ENCODE results near the gene RPL22.

Gene RPL22

DNA sequence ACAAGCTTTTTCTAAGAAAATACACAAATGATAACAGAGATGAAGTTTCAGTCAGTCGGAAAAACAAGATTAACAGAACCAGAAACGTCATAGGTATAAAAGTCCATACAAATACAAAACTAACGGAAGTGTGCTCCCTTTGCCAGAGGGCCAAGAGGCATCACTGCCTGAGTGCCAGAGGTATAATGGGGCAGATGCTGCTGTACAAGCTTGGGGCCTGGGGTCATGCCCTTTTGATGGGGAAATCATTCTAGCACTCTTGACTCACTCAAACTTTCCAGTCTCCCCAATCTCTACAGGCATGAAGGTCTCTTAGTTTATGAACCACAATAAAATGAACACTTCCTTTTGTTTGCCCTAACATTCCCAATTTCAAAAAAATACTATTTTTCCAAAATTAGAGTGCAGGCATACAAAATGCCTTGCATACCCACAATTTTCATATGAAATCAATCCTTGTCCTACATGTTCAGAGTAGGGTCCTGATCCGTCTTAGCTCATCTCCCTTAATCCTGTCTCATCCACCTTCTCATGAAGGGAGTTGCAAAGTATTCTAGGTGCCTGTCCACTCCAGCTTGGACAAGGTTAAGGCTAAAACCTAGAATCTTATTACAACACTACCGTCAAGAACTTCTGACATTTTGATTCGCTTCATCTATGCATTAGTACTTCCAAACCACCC is 1.5 kb downstream of the RPL22 start:
- Mint-ChIP-seq H3K9me3 (no peaks in the 10 kb centered on the region), H3K27ac (peak overlapping the region; percentile 94), H3K4me1 (peaks cover 60% of the 10 kb centered on the region), H3K4me3 (peak overlapping the region; percentile 83), H3K36me3 (peaks cover 68% of the 10 kb centered on the region)
- DNase-seq (ENCODE audit: low spot score in 2 of 2): no peak
- no peak for ATAC-seq

DNA sequence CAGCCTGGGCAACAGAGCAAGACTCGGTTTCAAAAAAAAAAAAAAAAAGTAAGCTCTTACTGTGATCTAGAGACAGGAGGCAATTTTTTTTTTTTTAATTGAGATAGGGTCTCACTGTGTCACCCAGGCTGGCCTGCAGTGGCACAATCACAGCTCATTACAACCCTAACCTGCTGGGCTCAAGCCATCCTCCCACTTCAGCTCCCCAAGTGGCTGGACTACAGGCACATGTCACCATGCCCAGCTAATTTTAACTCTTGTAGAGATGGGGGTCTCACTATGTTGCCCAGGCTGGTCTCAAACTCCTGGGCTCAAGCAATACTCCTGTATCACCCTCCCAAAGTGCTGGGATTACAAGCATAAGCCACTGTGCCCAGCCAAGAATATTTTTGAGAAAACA is 7.4 kb downstream of the RPL22 start:
- peaks cover 100% of the 10 kb centered on the region for H3K36me3 Mint-ChIP-seq
- H3K4me3 Mint-ChIP-seq: no peak overlapping the region
- DNase-seq (ENCODE audit: low spot score in 2 of 2) (no peak), ATAC-seq (no peak)
- peaks cover 25% of the 10 kb centered on the region for H3K4me1 Mint-ChIP-seq
- no peak overlapping the region for H3K27ac Mint-ChIP-seq
- no peaks in the 10 kb centered on the region for H3K9me3 Mint-ChIP-seq

DNA sequence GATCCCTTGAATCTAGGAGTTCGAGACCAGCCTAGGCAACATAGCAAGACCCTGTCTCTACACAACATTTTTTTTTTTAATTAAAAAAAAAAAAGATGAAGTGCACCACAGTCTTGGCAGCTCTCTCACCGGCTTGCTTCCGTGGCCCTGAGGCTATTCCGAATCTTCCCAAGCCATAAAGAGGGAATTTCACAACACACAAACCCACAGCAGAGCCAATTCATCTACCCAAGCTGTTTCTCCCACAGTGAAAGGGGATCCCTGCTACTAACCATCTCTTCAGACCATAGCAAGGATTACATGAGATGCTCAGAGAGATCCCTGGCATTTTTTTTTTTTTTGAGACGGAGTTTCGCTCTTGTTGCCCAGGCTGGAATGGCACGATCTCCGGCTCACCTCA is 10.9 kb downstream of the RPL22 start:
- DNase-seq (ENCODE audit: low spot score in 2 of 2) (no peak), ATAC-seq (no peak)
- no peaks in the 10 kb centered on the region for H3K9me3 Mint-ChIP-seq
- H3K36me3 Mint-ChIP-seq: peaks cover 96% of the 10 kb centered on the region
- H3K4me3 Mint-ChIP-seq: no peak overlapping the region
- peaks cover 14% of the 10 kb centered on the region for H3K4me1 Mint-ChIP-seq
- no peak overlapping the region for H3K27ac Mint-ChIP-seq

DNA sequence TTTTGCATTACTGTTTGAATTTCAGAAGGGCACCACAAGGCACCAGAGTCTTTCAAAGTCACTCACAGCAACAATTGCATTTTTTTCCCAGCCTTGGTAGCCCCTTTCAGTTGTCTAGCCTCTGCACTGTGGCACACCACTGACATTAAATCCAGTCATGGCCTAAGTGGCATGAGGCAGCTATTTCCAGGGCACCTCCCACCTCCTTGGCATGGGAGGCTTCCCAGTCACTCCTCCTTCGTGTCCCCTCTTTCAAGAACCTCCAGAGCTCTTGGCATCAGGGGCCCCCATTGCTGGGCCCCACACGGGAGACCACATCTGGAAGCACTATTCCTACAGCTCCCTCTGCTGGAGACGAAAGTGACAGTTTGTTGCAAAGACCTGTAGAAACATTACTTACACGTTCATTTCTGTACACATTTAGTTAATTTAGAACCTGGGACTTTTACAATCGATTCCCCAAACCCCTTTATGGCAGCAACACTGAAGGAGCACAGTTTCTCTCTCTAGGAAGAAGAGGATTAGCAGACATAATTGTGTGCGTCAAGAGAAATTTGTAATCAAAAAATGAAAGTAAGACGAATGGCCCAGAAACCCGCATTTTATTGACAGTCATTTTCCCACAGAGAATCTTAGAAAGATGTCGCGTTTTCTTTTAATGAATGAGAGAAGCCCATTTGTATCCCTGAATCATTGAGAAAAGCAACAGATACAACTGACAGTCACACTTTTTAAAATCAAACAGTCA is 13.6 kb downstream of the RPL22 start:
- DNase-seq (ENCODE audit: low spot score in 2 of 2): no peak
- peaks cover 76% of the 10 kb centered on the region for H3K36me3 Mint-ChIP-seq
- H3K4me1 Mint-ChIP-seq: peaks cover 18% of the 10 kb centered on the region
- H3K27ac Mint-ChIP-seq: no peak overlapping the region
- ATAC-seq: no peak
- no peak overlapping the region for H3K4me3 Mint-ChIP-seq
- no peaks in the 10 kb centered on the region for H3K9me3 Mint-ChIP-seq

DNA sequence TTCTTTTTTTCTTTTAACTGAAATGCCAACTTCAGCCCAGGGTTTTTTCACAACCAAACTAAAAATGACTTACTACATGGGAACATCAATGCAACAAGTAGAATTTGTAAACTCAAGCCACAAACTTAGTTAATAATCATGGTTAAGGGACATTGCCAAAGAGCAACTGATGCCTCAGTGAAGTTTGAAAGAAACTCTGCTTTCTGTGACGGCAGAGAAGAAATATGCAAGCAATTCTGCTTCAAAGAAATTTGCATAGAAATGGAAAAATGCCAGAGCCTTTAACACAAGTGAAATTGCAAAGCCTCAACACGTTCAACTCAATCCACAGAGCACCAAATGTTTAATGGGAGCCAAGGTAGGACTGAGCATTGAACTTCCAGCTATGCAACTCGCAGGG is 14.2 kb downstream of the RPL22 start:
- no peaks in the 10 kb centered on the region for H3K9me3 Mint-ChIP-seq
- no peak for DNase-seq (ENCODE audit: low spot score in 2 of 2)

DNA sequence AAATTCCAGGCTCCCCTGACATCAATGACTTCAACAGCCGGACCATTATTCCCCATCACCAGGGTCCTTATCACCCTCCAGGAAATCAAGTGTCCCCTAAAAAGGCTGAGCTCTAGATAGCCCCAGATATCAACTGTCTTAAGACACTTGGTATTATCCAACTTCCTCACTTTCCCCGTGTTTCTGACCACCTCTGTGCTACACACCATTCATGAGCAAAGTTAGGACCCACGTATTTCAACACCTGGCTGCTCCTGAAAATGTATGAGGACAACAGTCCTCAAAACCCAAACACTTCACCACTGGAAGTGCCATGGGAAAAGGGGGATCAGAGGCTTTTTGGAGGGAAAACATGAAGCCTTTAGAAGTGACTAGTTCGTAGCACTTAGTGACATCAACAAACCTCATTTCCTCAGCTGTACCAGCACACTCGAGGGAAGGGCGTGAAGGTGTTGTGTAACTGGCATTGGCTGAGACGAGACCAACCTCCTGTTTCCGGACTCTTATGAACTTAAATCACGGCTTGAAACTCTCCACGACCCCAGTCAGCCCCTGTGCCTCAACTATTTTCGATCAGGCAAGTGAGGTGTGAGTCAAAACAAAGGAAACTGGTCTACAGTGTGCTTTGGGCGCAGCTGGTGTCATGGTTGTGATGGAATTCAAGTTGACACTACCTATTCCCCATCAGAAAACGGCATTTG is 15.2 kb downstream of the RPL22 start:
- H3K36me3 Mint-ChIP-seq: peaks cover 60% of the 10 kb centered on the region
- H3K4me3 Mint-ChIP-seq: no peak overlapping the region
- peak overlapping the region; percentile 43 for H3K27ac Mint-ChIP-seq
- H3K4me1 Mint-ChIP-seq: peaks cover 20% of the 10 kb centered on the region
- no peak for DNase-seq (ENCODE audit: low spot score in 2 of 2)
- H3K9me3 Mint-ChIP-seq: no peaks in the 10 kb centered on the region
- no peak for ATAC-seq

More for the DNA sequence above, 14.2 kb downstream of the RPL22 start:
- H3K4me1 Mint-ChIP-seq: peaks cover 21% of the 10 kb centered on the region
- no peak overlapping the region for H3K27ac Mint-ChIP-seq
- H3K4me3 Mint-ChIP-seq: no peak overlapping the region
- peaks cover 69% of the 10 kb centered on the region for H3K36me3 Mint-ChIP-seq
- no peak for ATAC-seq

DNA sequence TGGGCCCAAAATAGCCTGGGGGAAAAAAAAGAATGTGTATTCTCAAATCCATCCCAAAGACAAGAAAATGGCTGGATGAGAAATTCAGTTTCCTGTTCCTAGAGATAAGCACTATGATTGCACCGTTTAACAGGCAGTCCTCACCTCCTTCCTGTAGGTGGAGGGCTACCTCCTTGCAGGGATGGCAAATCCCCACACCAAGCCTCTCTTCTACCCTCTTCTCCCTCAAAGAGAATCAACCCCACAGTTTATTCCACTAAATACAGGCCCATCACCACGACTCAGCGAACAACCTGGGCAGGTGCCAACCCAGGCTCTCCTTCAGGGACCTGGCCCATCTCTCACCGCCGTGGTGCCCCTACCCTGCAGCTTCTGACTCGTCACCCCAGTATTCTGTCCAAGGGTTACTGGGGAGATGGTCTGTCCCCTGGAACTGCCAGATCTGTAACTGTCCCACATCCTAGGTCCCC is 15.8 kb downstream of the RPL22 start:
- no peaks in the 10 kb centered on the region for H3K9me3 Mint-ChIP-seq
- peaks cover 13% of the 10 kb centered on the region for H3K4me1 Mint-ChIP-seq
- ATAC-seq: no peak
- no peak overlapping the region for H3K4me3 Mint-ChIP-seq
- DNase-seq (ENCODE audit: low spot score in 2 of 2): no peak
- peaks cover 53% of the 10 kb centered on the region for H3K36me3 Mint-ChIP-seq
- H3K27ac Mint-ChIP-seq: peak overlapping the region; percentile 43

- no peak overlapping the region for H3K27ac Mint-ChIP-seq
- no peaks in the 10 kb centered on the region for H3K9me3 Mint-ChIP-seq
- DNase-seq (ENCODE audit: low spot score in 2 of 2) (no peak), ATAC-seq (no peak)
- peaks cover 31% of the 10 kb centered on the region for H3K36me3 Mint-ChIP-seq
- H3K4me1 Mint-ChIP-seq: peaks cover 22% of the 10 kb centered on the region
- H3K4me3 Mint-ChIP-seq: peak overlapping the region; percentile 53
Observed at GRCh38 chr1:6181347-6181770, 18.0 kb downstream of the RPL22 start.

- H3K9me3 Mint-ChIP-seq: no peaks in the 10 kb centered on the region
- peak; percentile 17 for ATAC-seq
- peaks cover 26% of the 10 kb centered on the region for H3K36me3 Mint-ChIP-seq
- DNase-seq (ENCODE audit: low spot score in 2 of 2): no peak
- H3K27ac Mint-ChIP-seq: no peak overlapping the region
- peak overlapping the region; percentile 53 for H3K4me3 Mint-ChIP-seq
- peaks cover 22% of the 10 kb centered on the region for H3K4me1 Mint-ChIP-seq
Observed at GRCh38 chr1:6180707-6181311, 18.6 kb downstream of the RPL22 start.

DNA sequence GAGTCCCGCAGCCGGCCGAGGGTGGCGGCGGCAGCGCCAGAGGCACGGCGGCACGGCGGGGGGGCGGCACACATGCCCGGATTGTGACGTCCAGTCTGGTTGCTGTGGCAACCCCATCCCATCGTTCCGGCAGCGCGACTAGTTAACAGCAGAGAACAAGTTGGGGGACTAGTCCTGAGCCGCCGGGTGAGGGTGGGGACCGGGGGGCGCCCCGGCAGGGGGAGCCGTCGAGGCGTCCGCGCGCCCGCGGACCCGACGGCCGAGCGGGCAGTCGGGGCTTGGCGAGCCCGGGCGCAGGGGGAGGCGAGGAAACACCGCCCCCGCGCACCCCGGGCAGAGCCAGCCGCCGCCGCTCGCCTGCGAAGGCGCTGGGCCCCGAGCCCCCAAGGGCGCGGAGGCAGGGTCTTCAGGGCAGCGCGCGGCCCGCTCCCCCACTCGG is 19.1 kb downstream of the RPL22 start, which contains the start of gene CHD5:
Gene CHD5, minus strand, starts transcription at position 54 of the 439 bp plus-strand sequence. CDS start 298 bp downstream, outside the sequence.
- DNase-seq (ENCODE audit: low spot score in 2 of 2): no peak
- peak; percentile 12 for ATAC-seq
- Mint-ChIP-seq H3K4me3 (peak within 1 kb of the TSS; percentile 58), H3K4me1 (peaks cover 22% of the 10 kb centered on the region), H3K9me3 (no peaks in the 10 kb centered on the region), H3K36me3 (peaks cover 21% of the 10 kb centered on the region), H3K27ac (no peak within 1 kb of the TSS)

- ATAC-seq: no peak
- no peak overlapping the region for H3K4me3 Mint-ChIP-seq
Observed at GRCh38 chr1:6179564-6180175, 19.7 kb downstream of the RPL22 start.

DNA sequence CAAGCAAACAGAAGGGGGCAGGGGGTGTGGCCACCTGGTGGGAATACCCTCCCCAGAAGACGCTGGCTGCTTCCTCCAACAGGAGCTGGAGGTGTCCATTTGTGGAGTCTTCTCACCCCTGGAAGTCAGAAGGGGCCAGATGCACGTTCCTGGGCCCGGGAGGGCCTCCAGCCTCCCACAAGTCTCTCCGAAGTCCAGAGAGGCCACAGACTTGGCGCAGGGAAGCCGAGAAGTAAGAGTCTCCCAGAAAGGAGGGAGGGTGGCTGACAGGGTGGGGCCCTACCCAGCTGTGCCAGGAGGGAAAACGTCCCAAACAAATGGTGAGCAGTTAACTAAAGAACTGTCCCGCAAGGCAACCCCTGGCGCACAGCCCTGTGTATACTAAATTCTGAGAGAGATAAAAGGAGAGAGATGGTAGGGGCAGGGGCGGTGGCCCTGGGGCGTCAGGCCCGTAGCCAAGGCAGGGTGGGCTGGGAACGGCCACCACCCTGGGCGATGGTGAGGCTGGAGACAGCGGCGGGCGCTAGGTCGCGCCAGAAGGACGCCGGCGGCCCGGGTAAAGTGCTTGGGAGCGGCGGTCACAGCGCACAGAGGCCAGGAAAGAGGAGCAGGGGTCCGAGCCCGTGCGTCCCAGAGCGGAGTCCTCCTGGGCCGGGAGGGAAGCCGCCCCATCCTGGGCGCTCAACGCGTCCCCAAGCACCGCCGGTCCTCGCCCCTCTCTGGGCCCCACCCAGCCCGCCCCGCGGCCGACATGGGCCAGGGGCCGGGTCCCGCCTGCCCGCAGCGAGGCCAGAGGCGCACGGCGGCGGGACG is 20.4 kb downstream of the RPL22 start:
- no peak overlapping the region for H3K27ac Mint-ChIP-seq

More at GRCh38 chr1:6179564-6180175, 19.7 kb downstream of the RPL22 start:
- Mint-ChIP-seq H3K36me3 (peaks cover 16% of the 10 kb centered on the region), H3K27ac (no peak overlapping the region), H3K4me1 (peaks cover 22% of the 10 kb centered on the region), H3K9me3 (no peaks in the 10 kb centered on the region)
- DNase-seq (ENCODE audit: low spot score in 2 of 2): no peak

GRCh38 chr1:6177681-6178380 is 21.6 kb downstream of the RPL22 start:
- no peak for DNase-seq (ENCODE audit: low spot score in 2 of 2)
- Mint-ChIP-seq H3K27ac (no peak overlapping the region), H3K4me3 (no peak overlapping the region), H3K36me3 (peaks cover under 1% of the 10 kb centered on the region), H3K9me3 (no peaks in the 10 kb centered on the region), H3K4me1 (peaks cover 22% of the 10 kb centered on the region)
- no peak for ATAC-seq

More for the DNA sequence above, 20.4 kb downstream of the RPL22 start:
- peak overlapping the region; percentile 58 for H3K4me3 Mint-ChIP-seq
- no peaks in the 10 kb centered on the region for H3K9me3 Mint-ChIP-seq
- DNase-seq (ENCODE audit: low spot score in 2 of 2): no peak
- H3K36me3 Mint-ChIP-seq: peaks cover 10% of the 10 kb centered on the region
- peaks cover 22% of the 10 kb centered on the region for H3K4me1 Mint-ChIP-seq
- no peak for ATAC-seq
